Fibroblast of pulmonary artery (primary cell): ENCODE results near the gene VPS26B.
"Not testable (repeated sequence)": the region's sequence is repeated elsewhere in the genome, so short reads cannot be mapped to it uniquely, and the experiment has no call there.

Experiments
- DNase-seq: peaks from one replicate; pipeline ENCODE4 v3.0.0-alpha.2; 2010; ENCODE audit warnings: low read depth
- H3K4me3 ChIP-seq: replicated peaks from 2 replicates; pipeline ENCODE4 v1.5.1; 2011; ENCODE audit warnings: low read depth, mild to moderate bottlenecking, control low read depth, low read length, moderate library complexity
- CTCF ChIP-seq: IDR thresholded peaks from 2 replicates; pipeline ENCODE4 v1.5.1; 2011; ENCODE audit warnings: mild to moderate bottlenecking, control low read depth, low read length, inconsistent platforms; ENCODE audit errors: missing control alignments

The VPS26B gene

GRCh38 chr11:134278356-134278755, 53.9 kb downstream of the VPS26B start:
- DNase-seq = no peak
- no peak for TF ChIP-seq CTCF
- no peak overlapping the region for H3K4me3 ChIP-seq

GRCh38 chr11:134281635-134282034, 57.2 kb downstream of the VPS26B start:
- not testable (repeated sequence) for H3K4me3 ChIP-seq, DNase-seq

DNA sequence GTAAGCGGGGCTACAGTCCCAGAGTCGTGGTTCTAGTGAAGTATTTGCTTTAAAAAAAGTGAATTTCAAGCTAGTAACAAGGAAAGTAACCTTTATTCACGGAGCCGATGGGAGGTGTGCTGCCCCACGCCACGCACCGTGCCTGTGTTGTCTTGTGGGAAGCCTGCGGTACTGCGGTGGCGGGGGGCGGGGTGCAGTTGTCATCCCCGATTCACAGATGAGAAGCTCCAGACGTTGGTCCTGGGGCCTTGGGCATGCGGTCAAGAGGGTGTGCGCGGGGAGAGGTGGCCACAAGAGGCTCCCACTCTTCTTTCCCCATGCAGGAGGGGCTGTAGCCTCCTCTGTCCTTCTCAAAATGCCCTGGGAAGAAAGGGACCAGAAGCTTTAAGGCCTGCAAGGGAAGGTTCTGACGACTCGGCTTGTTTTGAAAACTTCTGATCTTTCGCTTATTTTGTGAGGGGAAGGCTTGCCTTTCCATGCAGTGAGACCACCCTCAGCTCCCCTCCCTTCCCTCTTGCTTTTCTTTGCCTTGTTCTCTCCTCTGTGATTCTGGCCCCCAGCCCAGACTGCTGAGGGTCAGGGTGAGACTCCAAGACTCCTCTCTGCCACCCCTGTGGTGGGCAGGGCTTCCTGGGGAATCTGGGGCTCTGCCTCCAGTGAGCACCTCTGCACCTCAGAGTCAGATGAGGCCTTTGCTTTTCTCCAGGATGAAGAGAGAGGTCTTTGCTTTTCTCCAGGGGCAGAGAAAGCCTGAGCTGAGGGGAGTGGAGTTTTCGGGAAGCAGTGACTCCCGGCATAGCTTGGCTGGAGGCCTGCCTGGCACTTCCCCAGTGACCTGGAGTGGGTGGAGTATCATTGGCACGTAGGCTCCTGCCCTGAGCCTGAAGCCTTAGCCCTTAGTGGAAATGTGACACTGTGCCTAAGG, 57.9 kb downstream of the VPS26B start:
- no peak for DNase-seq
- TF ChIP-seq CTCF = no peak

DNA sequence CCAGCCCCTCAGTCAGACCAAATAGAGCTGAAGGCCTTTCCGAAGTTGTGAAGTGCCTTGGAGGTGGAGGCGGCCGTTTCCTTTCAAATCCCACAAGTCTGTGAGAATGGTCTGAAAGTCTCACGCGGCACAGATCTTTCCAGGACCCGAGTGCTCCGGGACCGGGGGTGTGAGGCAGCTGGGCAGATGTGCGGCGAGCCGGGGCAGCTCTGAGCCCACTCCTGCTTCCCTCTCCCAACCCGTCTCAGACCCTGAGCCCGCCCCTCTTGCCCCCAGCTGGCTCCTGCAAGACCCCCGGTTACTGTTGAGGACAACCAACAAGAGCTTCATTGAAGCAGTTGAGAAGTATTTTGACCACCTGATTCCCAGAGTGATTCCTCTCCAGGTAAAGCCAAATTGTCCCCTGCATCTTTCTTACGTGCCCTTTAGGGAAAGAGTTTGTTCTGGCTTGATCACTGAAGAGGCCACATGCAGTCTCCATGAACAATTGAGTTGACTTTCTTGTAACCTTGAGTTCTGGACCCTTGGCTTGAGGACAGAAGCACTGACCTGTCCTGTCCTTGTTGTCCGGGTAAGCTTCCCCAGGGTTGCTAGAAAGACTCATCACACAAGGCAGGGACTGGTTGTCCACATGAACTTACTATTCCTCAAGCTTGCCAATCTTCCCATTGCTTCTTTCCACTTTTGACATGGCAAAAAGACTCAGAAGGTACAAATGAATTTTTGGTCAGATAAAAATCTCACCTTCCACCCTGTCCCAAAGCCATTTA, 59.2 kb downstream of the VPS26B start:
- DNase-seq = no peak
- no peak overlapping the region for H3K4me3 ChIP-seq
- TF ChIP-seq CTCF = no peak

More for the DNA sequence above, 57.9 kb downstream of the VPS26B start:
- no peak overlapping the region for H3K4me3 ChIP-seq

- H3K4me3 ChIP-seq = not testable (repeated sequence)
These were observed 59.9 kb downstream of the VPS26B start for GRCh38 chr11:134284349-134284748.

GRCh38 chr11:134287561-134287960, 63.1 kb downstream of the VPS26B start:
- no peak overlapping the region for H3K4me3 ChIP-seq
- no peak for DNase-seq
- no peak for TF ChIP-seq CTCF

More at GRCh38 chr11:134284349-134284748, 59.9 kb downstream of the VPS26B start:
- not testable (repeated sequence) for DNase-seq

DNA sequence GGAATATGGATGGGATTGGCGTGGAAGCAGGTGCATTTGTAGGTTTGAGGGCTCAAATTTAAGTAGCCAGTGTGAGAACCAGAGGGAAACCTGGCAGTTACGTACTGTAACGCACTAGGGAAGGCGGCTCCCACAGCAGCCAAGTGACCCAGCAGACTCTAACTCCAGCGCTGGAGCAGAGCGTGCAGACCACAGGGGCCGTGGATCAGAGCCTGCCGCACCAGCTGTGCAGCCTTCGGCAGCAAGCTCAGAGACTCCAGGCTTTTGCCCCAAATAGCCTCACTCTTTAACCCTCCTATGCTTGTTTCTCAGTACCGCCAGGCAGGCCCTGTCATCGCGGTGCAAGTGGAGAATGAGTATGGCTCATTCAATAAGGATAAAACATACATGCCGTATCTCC, 64.0 kb downstream of the VPS26B start:
- no peak for DNase-seq
- TF ChIP-seq CTCF = no peak
- H3K4me3 ChIP-seq = no peak overlapping the region
